HEK293 (cell line): ENCODE measurements around the gene SGSM2.

Source experiments
- BCL11A ChIP-seq: fragments of 450-650 bp; formaldehyde crosslinking; IDR thresholded peaks from 2 replicates; pipeline ENCODE4 v1.5.1; 2016; ENCODE audit warnings: low read depth, missing biosample characterization, missing genetic modification characterization
- EGR2 ChIP-seq: fragments of 450-650 bp; formaldehyde crosslinking; IDR thresholded peaks from 2 replicates; pipeline ENCODE4 v1.5.1; 2016; ENCODE audit warnings: low read depth, missing biosample characterization, missing genetic modification characterization
- HOXD13 ChIP-seq: sonication (generic); formaldehyde crosslinking; IDR thresholded peaks from 2 replicates; pipeline ENCODE4 v1.8.0; 2022; ENCODE audit warnings: missing genetic modification reagents, borderline replicate concordance
- PRDM1 ChIP-seq: fragments of 450-650 bp; formaldehyde crosslinking; IDR thresholded peaks from 2 replicates; pipeline ENCODE4; 2016; ENCODE audit warnings: missing biosample characterization, missing genetic modification characterization
- SP7 ChIP-seq: fragments of 450-650 bp; formaldehyde crosslinking; IDR thresholded peaks from 2 replicates; pipeline ENCODE4 v1.5.1; 2016; ENCODE audit warnings: missing biosample characterization, missing genetic modification characterization
- YY2 ChIP-seq: fragments of 450-650 bp; formaldehyde crosslinking; IDR thresholded peaks from 2 replicates; pipeline ENCODE4 v1.5.1; 2016; ENCODE audit warnings: missing biosample characterization, missing genetic modification characterization
- ZBTB21 ChIP-seq: fragments of 450-650 bp; formaldehyde crosslinking; IDR thresholded peaks from 2 replicates; pipeline ENCODE4 v1.5.1; 2017; ENCODE audit warnings: missing biosample characterization, missing genetic modification characterization
- ZBTB7A ChIP-seq: fragments of 450-650 bp; formaldehyde crosslinking; IDR thresholded peaks from 2 replicates; pipeline ENCODE4 v1.5.1; 2016; ENCODE audit warnings: low read depth, missing biosample characterization, missing genetic modification characterization
- ZBTB8A ChIP-seq: fragments of 450-650 bp; formaldehyde crosslinking; IDR thresholded peaks from 2 replicates; pipeline ENCODE4 v1.5.1; 2016; ENCODE audit warnings: missing biosample characterization, missing genetic modification characterization
- ZFP41 ChIP-seq: fragments of 450-650 bp; formaldehyde crosslinking; IDR thresholded peaks from 2 replicates; pipeline ENCODE4 v1.5.1; 2016; ENCODE audit warnings: missing biosample characterization, missing genetic modification characterization, borderline replicate concordance
- ZFP69B ChIP-seq: fragments of 450-650 bp; formaldehyde crosslinking; IDR thresholded peaks from 2 replicates; pipeline ENCODE4 v1.5.1; 2016; ENCODE audit warnings: missing biosample characterization, missing genetic modification characterization
- ZNF112 ChIP-seq: fragments of 450-650 bp; formaldehyde crosslinking; IDR thresholded peaks from 2 replicates; pipeline ENCODE4 v1.5.0; 2017; ENCODE audit warnings: missing biosample characterization, missing genetic modification characterization
- ZNF175 ChIP-seq: fragments of 450-650 bp; formaldehyde crosslinking; IDR thresholded peaks from 2 replicates; pipeline ENCODE4 v1.5.1; 2016; ENCODE audit warnings: missing biosample characterization, missing genetic modification characterization
- ZNF311 ChIP-seq: fragments of 450-650 bp; formaldehyde crosslinking; IDR thresholded peaks from 2 replicates; pipeline ENCODE4 v1.5.1; 2017; ENCODE audit warnings: missing biosample characterization, missing genetic modification characterization, borderline replicate concordance
- ZNF501 ChIP-seq: fragments of 450-650 bp; formaldehyde crosslinking; IDR thresholded peaks from 2 replicates; pipeline ENCODE4 v1.5.1; 2016; ENCODE audit warnings: missing biosample characterization, missing genetic modification characterization
- ZNF514 ChIP-seq: fragments of 450-650 bp; formaldehyde crosslinking; IDR thresholded peaks from 2 replicates; pipeline ENCODE4 v1.5.1; 2016; ENCODE audit warnings: missing biosample characterization, missing genetic modification characterization
- ZNF548 ChIP-seq: fragments of 450-650 bp; formaldehyde crosslinking; IDR thresholded peaks from 2 replicates; pipeline ENCODE4 v1.5.1; 2016; ENCODE audit warnings: missing biosample characterization, missing genetic modification characterization
- ZNF549 ChIP-seq: fragments of 450-650 bp; IDR thresholded peaks from 2 replicates; pipeline ENCODE4 v1.5.1; 2018; ENCODE audit warnings: missing biosample characterization, missing genetic modification characterization, mild to moderate bottlenecking, inconsistent platforms, moderate library complexity
- ZNF585B ChIP-seq: fragments of 450-650 bp; formaldehyde crosslinking; IDR thresholded peaks from 2 replicates; pipeline ENCODE4 v1.5.1; 2016; ENCODE audit warnings: missing biosample characterization, missing genetic modification characterization
- ZNF623 ChIP-seq: fragments of 450-650 bp; formaldehyde crosslinking; IDR thresholded peaks from 2 replicates; pipeline ENCODE4 v1.5.1; 2016; ENCODE audit warnings: missing biosample characterization, missing genetic modification characterization
- ZNF624 ChIP-seq: fragments of 450-650 bp; formaldehyde crosslinking; IDR thresholded peaks from 2 replicates; pipeline ENCODE4 v1.5.1; 2017; ENCODE audit warnings: missing biosample characterization, missing genetic modification characterization
- ZNF707 ChIP-seq: fragments of 450-650 bp; formaldehyde crosslinking; IDR thresholded peaks from 2 replicates; pipeline ENCODE4 v1.5.1; 2016; ENCODE audit warnings: missing biosample characterization, missing genetic modification characterization
- ZNF837 ChIP-seq: fragments of 450-650 bp; formaldehyde crosslinking; IDR thresholded peaks from 2 replicates; pipeline ENCODE4 v1.5.1; 2016; ENCODE audit warnings: missing biosample characterization, missing genetic modification characterization
- ZSCAN23 ChIP-seq: fragments of 450-650 bp; formaldehyde crosslinking; IDR thresholded peaks from 2 replicates; pipeline ENCODE4 v1.5.1; 2016; ENCODE audit warnings: missing biosample characterization, missing genetic modification characterization
- TF ChIP-seq, protein P1 (sequence below): fragments of 450-650 bp; formaldehyde crosslinking; IDR thresholded peaks from 2 replicates; pipeline ENCODE4 v1.5.1; 2016; ENCODE audit warnings: missing biosample characterization, missing genetic modification characterization
- TF ChIP-seq, protein P2 (sequence below): fragments of 450-650 bp; formaldehyde crosslinking; IDR thresholded peaks from 2 replicates; pipeline ENCODE4 v1.5.1; 2016; ENCODE audit warnings: missing biosample characterization, missing genetic modification characterization
- TF ChIP-seq, protein P3 (sequence below): fragments of 450-650 bp; formaldehyde crosslinking; IDR thresholded peaks from 2 replicates; pipeline ENCODE4 v1.5.1; 2016; ENCODE audit warnings: missing biosample characterization, missing genetic modification characterization
- TF ChIP-seq, protein P4 (sequence below): fragments of 450-650 bp; formaldehyde crosslinking; IDR thresholded peaks from 2 replicates; pipeline ENCODE4 v1.5.1; 2017; ENCODE audit warnings: missing biosample characterization, missing genetic modification characterization

SGSM2 gene

DNA sequence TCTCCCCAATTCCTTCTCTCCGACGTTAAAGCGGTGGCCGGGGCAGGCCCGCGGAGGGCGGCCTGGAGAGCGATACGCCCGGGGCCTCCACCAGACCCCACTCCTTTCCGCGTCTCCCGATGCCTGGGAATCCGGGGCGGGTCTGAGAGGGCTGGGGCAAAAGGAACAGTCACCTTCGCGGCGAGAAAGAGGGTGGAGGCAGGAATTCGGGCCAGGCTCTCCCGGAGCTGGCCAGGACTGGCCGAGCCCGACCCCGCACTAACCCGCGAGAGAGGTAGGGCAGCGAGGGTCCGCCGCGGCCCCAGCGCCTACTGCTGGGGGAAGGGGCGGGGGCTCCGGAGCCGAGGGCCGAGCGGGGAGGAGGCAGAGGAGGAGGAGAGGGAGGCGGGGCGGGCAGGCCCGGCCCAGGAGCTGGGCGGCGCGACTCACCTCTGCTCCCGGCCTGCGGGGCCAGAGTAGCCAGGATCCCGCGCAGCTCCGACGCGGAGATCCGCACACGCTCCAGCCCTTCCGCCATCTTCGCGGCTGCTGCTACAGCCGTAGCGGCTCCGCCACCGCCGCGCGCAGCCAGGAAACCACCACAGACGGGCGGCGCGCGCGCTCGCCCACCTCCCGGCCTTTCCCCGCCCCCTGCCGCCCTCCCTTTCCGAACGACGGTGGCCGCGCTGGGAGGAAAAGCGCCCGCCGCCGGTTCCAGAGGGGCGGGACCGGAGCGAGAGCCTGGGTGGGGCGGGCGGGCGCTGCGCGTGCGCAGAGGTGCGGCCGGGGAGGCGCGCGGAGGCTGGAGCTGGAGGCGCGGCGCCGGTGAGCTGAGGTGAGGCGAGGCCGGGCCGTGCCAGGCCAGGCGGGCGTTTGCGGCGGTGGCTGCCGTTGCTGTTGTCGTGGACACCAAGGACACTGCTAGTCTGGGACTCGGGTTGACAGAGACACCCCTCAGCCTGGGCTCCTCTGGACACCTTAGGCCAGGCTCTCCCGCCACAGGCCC lies 33.8 kb upstream of the SGSM2 start, which contains the start of the genes SMG6 and SRR (continued):
- TF ChIP-seq, protein P1, sequence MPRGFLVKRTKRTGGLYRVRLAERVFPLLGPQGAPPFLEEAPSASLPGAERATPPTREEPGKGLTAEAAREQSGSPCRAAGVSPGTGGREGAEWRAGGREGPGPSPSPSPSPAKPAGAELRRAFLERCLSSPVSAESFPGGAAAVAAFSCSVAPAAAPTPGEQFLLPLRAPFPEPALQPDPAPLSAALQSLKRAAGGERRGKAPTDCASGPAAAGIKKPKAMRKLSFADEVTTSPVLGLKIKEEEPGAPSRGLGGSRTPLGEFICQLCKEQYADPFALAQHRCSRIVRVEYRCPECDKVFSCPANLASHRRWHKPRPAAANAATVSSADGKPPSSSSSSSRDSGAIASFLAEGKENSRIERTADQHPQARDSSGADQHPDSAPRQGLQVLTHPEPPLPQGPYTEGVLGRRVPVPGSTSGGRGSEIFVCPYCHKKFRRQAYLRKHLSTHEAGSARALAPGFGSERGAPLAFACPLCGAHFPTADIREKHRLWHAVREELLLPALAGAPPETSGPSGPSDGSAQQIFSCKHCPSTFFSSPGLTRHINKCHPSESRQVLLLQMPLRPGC (tag by site-specific recombination): peak; percentile 25; the same call in 1 of the 2 replicates
- no peak for TF ChIP-seq ZNF514
- no peak for TF ChIP-seq HOXD13 (CRISPR knock-in tag)
- no peak for TF ChIP-seq ZBTB21
- peak; percentile 68 for TF ChIP-seq SP7 (tag by site-specific recombination)
- no peak for TF ChIP-seq ZFP41
- TF ChIP-seq ZNF837: no peak
- TF ChIP-seq, protein P2, sequence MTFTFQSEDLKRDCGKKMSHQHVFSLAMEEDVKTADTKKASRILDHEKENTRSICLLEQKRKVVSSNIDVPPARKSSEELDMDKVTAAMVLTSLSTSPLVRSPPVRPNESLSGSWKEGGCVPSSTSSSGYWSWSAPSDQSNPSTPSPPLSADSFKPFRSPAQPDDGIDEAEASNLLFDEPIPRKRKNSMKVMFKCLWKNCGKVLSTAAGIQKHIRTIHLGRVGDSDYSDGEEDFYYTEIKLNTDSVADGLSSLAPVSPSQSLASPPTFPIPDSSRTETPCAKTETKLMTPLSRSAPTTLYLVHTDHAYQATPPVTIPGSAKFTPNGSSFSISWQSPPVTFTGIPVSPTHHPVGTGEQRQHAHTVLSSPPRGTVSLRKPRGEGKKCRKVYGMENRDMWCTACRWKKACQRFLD: no peak
- no peak for TF ChIP-seq ZNF623
- no peak for TF ChIP-seq ZNF311 (tag by site-specific recombination)
- TF ChIP-seq ZBTB8A: peak; percentile 78
- TF ChIP-seq, protein P3, sequence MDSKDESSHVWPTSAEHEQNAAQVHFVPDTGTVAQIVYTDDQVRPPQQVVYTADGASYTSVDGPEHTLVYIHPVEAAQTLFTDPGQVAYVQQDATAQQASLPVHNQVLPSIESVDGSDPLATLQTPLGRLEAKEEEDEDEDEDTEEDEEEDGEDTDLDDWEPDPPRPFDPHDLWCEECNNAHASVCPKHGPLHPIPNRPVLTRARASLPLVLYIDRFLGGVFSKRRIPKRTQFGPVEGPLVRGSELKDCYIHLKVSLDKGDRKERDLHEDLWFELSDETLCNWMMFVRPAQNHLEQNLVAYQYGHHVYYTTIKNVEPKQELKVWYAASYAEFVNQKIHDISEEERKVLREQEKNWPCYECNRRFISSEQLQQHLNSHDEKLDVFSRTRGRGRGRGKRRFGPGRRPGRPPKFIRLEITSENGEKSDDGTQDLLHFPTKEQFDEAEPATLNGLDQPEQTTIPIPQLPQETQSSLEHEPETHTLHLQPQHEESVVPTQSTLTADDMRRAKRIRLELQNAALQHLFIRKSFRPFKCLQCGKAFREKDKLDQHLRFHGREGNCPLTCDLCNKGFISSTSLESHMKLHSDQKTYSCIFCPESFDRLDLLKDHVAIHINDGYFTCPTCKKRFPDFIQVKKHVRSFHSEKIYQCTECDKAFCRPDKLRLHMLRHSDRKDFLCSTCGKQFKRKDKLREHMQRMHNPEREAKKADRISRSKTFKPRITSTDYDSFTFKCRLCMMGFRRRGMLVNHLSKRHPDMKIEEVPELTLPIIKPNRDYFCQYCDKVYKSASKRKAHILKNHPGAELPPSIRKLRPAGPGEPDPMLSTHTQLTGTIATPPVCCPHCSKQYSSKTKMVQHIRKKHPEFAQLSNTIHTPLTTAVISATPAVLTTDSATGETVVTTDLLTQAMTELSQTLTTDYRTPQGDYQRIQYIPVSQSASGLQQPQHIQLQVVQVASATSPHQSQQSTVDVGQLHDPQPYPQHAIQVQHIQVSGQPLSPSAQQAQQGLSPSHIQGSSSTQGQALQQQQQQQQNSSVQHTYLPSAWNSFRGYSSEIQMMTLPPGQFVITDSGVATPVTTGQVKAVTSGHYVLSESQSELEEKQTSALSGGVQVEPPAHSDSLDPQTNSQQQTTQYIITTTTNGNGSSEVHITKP: peak; percentile 59
- TF ChIP-seq PRDM1 (tag by site-specific recombination): no peak
- TF ChIP-seq BCL11A (tag by site-specific recombination): peak; percentile 64; the same call in 1 of the 2 replicates
- TF ChIP-seq ZFP69B (tag by site-specific recombination): 0 out of 2 replicates have a peak, but pooled peaks have one; percentile 41
- no peak for TF ChIP-seq ZNF112 (tag by site-specific recombination)
- TF ChIP-seq EGR2: peak; percentile 81; the same call in 1 of the 2 replicates
- no peak for TF ChIP-seq ZNF624 (tag by site-specific recombination)
- no peak for TF ChIP-seq ZNF549 (tag by site-specific recombination)
- TF ChIP-seq ZNF175 (tag by site-specific recombination): no peak
- no peak for TF ChIP-seq ZSCAN23 (tag by site-specific recombination)
- peak; percentile 72 for TF ChIP-seq YY2 (tag by site-specific recombination)
- no peak for TF ChIP-seq ZNF548 (tag by site-specific recombination)
- TF ChIP-seq, protein P4, sequence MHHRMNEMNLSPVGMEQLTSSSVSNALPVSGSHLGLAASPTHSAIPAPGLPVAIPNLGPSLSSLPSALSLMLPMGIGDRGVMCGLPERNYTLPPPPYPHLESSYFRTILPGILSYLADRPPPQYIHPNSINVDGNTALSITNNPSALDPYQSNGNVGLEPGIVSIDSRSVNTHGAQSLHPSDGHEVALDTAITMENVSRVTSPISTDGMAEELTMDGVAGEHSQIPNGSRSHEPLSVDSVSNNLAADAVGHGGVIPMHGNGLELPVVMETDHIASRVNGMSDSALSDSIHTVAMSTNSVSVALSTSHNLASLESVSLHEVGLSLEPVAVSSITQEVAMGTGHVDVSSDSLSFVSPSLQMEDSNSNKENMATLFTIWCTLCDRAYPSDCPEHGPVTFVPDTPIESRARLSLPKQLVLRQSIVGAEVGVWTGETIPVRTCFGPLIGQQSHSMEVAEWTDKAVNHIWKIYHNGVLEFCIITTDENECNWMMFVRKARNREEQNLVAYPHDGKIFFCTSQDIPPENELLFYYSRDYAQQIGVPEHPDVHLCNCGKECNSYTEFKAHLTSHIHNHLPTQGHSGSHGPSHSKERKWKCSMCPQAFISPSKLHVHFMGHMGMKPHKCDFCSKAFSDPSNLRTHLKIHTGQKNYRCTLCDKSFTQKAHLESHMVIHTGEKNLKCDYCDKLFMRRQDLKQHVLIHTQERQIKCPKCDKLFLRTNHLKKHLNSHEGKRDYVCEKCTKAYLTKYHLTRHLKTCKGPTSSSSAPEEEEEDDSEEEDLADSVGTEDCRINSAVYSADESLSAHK: peak; percentile 18; the same call in 1 of the 2 replicates
- TF ChIP-seq ZNF501: peak; percentile 54; the same call in 1 of the 2 replicates
- no peak for TF ChIP-seq ZNF707
- no peak for TF ChIP-seq ZBTB7A (tag by site-specific recombination)
- TF ChIP-seq ZNF585B: no peak
